Measurements from ENCODE around the gene CMIP. TPM values are rescaled to one million over a fixed set of nuclear protein-coding genes. Genes with fewer than 3 reads are reported as not detected.

CMIP gene
- total RNA-seq, 4 donors from 2014 or later: 44.6 to 152 (median 76.5) TPM

DNA sequence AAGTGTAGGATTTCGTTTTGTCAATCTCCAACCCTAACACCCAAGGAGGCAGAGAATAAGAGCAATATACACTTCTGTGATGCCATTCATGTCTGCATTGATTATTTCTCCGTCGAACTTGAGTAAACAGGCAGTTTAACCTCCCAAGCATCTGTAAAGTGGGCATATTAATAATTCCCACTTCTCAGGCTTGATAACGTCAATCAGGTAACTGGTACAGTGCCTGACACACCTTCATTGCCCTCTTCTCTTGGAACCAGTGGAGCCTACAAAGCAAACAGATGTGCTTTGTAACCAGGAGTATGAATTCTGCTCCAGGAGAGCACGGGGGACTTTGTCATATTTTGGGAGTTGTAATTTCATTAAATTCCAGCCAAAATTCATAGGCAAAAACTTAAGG, 302.0 kb downstream of the CMIP start:
- no peaks in the 10 kb centered on the region for H3K36me3 ChIP-seq
- H3K27ac ChIP-seq: peak overlapping the region in 1 of 4 donors; percentile 80
- H3K27me3 ChIP-seq: no peaks in the 10 kb centered on the region
- H3K9me3 ChIP-seq: no peaks in the 10 kb centered on the region
- TF ChIP-seq POLR2A (IDR thresholded peaks at IDR 0.05): no peak
- TF ChIP-seq, protein P1, sequence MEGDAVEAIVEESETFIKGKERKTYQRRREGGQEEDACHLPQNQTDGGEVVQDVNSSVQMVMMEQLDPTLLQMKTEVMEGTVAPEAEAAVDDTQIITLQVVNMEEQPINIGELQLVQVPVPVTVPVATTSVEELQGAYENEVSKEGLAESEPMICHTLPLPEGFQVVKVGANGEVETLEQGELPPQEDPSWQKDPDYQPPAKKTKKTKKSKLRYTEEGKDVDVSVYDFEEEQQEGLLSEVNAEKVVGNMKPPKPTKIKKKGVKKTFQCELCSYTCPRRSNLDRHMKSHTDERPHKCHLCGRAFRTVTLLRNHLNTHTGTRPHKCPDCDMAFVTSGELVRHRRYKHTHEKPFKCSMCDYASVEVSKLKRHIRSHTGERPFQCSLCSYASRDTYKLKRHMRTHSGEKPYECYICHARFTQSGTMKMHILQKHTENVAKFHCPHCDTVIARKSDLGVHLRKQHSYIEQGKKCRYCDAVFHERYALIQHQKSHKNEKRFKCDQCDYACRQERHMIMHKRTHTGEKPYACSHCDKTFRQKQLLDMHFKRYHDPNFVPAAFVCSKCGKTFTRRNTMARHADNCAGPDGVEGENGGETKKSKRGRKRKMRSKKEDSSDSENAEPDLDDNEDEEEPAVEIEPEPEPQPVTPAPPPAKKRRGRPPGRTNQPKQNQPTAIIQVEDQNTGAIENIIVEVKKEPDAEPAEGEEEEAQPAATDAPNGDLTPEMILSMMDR (IDR thresholded peaks at IDR 0.05): no peak
- peak overlapping the region; percentile 28 to 51 (median 48) for H3K4me3 ChIP-seq
- no peak for DNase-seq
- H3K4me1 ChIP-seq: peaks cover 0 to 11% (median 7%) of the 10 kb centered on the region in 4 donors

DNA sequence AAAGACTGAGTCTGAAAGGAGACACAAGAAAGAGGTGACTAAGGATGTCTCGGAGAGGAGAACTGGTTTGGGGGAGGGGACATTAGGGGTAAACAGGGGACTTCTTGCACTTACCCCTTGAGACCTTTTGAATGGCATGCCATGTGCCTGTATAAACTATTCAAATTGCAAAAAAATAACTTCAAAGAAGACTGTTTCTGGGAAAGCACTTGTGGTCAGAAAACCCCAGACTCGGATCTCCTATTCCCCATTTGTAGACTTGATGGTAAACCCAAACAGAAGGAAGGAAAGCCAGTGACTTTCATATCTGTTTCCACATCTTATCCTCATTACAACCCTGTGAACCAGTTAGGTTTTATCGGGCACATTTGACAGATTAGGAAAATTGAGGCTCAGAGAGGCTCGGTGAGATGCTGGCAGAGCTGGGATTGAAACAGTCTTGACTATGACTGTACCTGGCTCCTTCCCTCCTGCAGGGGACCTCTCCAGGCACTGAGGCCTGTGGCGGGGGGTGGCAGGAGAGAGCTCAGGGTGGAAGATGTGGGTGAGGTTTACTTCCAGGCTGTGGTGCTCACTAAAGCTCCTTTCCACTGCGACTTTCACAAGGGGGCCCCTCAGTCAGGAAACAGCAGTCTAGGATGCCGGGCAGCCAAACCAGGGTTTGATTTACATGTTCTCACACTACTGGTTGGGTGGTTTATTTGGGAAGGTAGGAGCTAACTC, 304.0 kb downstream of the CMIP start:
- peak in 1 of 3 donors; percentile 41 for DNase-seq
- Histone ChIP-seq H3K27me3 (no peaks in the 10 kb centered on the region), H3K4me1 (peaks cover 0 to 24% (median 13%) of the 10 kb centered on the region in 4 donors), H3K4me3 (no peak overlapping the region), H3K27ac (peak overlapping the region in 1 of 4 donors; percentile 58), H3K9me3 (no peaks in the 10 kb centered on the region), H3K36me3 (no peaks in the 10 kb centered on the region)
- TF ChIP-seq POLR2A (IDR thresholded peaks at IDR 0.05): no peak
- TF ChIP-seq, protein P1 (IDR thresholded peaks at IDR 0.05): no peak

DNA sequence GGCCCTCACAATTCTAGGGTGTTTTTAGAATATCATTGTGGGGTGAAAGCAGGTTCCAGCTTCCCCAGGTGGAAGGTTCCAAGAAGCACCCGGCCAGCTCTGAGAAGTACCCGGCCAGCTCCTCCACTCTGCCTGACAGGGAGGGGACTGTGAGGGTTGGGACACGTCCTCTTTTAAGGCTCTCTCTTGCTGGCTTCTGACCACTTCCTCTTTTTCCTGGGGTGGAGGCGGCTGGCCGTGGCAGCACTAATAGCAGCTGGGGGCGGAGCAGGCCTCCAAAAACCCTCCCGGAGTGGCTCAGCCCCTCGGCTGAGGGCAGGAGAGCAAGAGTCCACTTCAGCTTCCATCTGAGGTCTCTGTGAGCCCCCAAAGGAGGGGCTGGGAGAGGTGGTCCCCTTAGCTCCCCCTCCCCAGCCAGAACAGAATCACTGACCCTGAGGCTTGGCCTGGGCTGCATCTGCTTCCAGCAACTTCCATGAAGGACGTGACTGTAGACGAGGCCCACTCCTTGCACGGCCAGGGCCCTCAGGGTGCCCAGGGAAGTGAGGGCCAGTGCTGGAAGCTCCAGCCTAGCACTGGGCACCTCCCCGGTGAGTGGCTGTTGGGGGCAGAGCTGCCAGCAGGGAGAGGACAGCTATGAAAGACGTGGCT, 307.7 kb downstream of the CMIP start:
- Histone ChIP-seq H3K36me3 (no peaks in the 10 kb centered on the region), H3K4me1 (peaks cover 0 to 20% (median 8%) of the 10 kb centered on the region in 4 donors), H3K9me3 (no peaks in the 10 kb centered on the region), H3K4me3 (peak overlapping the region in 1 of 4 donors; percentile 15), H3K27ac (peak overlapping the region; percentile 20 to 73 (median 46)), H3K27me3 (no peaks in the 10 kb centered on the region)
- TF ChIP-seq POLR2A (IDR thresholded peaks at IDR 0.05): peak in 1 of 2 donors; percentile 7
- TF ChIP-seq, protein P1 (IDR thresholded peaks at IDR 0.05): no peak
- DNase-seq: peak in 2 of 3 donors; percentile 85 to 89

DNA sequence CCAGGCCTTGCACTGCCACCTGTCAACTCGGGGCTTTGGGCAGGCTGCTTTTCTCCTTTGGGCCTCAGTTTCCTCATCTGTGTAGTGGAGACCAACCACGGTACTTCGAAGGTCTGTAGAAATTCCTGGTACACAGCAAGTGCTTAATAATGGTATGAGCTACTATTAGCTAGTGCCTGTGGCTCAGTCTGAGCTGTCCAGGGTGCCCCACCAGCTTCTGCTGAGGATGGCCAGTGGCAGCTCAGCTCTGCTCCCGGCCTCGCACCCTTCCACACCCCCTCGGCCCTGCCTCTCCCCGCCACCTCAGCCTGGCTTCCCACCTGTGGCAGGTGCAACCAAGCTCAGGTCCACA, 308.2 kb downstream of the CMIP start:
- Histone ChIP-seq H3K27ac (peak overlapping the region; percentile 20 to 73 (median 46)), H3K4me3 (peak overlapping the region in 1 of 4 donors; percentile 15), H3K9me3 (no peaks in the 10 kb centered on the region), H3K36me3 (no peaks in the 10 kb centered on the region), H3K27me3 (no peaks in the 10 kb centered on the region), H3K4me1 (peaks cover 0 to 20% (median 8%) of the 10 kb centered on the region in 4 donors)
- no peak for DNase-seq
- TF ChIP-seq, protein P1 (IDR thresholded peaks at IDR 0.05): no peak
- no peak for TF ChIP-seq POLR2A (IDR thresholded peaks at IDR 0.05)

DNA sequence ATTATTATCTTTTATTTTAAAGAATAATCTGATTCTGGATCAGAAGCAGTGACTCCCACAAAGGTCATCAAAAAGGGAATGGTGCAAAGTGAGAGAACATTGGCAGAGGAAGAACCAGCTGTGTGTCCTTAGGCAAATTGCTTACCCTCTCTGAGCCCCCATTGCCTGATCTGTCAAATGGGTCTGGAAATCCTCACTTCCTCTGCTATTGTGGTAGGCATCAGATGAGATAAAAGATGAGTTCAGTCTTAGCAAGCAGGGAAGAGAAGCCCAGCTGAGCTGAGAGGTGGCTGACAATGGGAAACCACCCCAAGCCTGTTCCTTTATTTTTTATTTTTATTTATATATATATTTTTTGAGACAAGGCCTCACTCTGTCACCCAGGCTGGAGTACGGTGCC, 310.2 kb downstream of the CMIP start:
- TF ChIP-seq POLR2A (IDR thresholded peaks at IDR 0.05): no peak
- TF ChIP-seq, protein P1 (IDR thresholded peaks at IDR 0.05): no peak
- no peaks in the 10 kb centered on the region for H3K36me3 ChIP-seq

More for the DNA sequence above, 310.2 kb downstream of the CMIP start:
- Histone ChIP-seq H3K4me3 (no peak overlapping the region), H3K27me3 (no peaks in the 10 kb centered on the region), H3K9me3 (no peaks in the 10 kb centered on the region), H3K4me1 (peaks cover 0 to 13% (median 8%) of the 10 kb centered on the region in 4 donors), H3K27ac (no peak overlapping the region)
- no peak for DNase-seq

All from Peyer's patch (tissue), 4 donors.